ENCODE measurements around the gene LSM10.

The LSM10 gene

GRCh38 chr1:36345353-36345752, 52.4 kb downstream of the LSM10 start:
- DNase-seq (ENCODE audit: extremely low read depth, low read depth) = no peak
- TF ChIP-seq CTCF (IDR thresholded peaks at IDR 0.05; ENCODE audit: low read depth, low read length) = no peak

GRCh38 chr1:36344395-36344680, 53.4 kb downstream of the LSM10 start:
- DNase-seq (ENCODE audit: extremely low read depth, low read depth) = no peak
- no peak for TF ChIP-seq CTCF (IDR thresholded peaks at IDR 0.05; ENCODE audit: low read depth, low read length)

GRCh38 chr1:36343651-36344394, 53.9 kb downstream of the LSM10 start:
- no peak for TF ChIP-seq CTCF (IDR thresholded peaks at IDR 0.05; ENCODE audit: low read depth, low read length)
- DNase-seq (ENCODE audit: extremely low read depth, low read depth) = no peak
